Stimulated activated CD4-positive, alpha-beta T cell treated with anti-CD3 and anti-CD28 coated beads, Interleukin-15, amount 100 ng/mL, for 1 hour (primary cell): ENCODE results near the gene ARVCF.
"Not testable (repeated sequence)": the region's sequence is repeated elsewhere in the genome, so short reads cannot be mapped to it uniquely, and the experiment has no call there.

Experiments used
- DNase-seq, 2 donors: peaks; one replicate each; pipeline ENCODE4 v3.0.0-alpha.2; 2020; ENCODE audit warnings: low read depth in 1 of 2, low spot score in 1 of 2

The ARVCF gene

GRCh38 chr22:19941365-19942082, 75.1 kb downstream of the ARVCF start, which contains the start of the genes COMT and TXNRD2:
TSS of gene COMT (plus strand) at chr22:19941772. CDS start at chr22:19962527, 20,755 bp downstream.
TSS of gene TXNRD2 (minus strand) at chr22:19941818. CDS start at chr22:19941803, 15 bp downstream.
- peak; percentile 50 to 63 for DNase-seq

GRCh38 chr22:19940536-19941364, 75.9 kb downstream of the ARVCF start:
- no peak for DNase-seq

DNA sequence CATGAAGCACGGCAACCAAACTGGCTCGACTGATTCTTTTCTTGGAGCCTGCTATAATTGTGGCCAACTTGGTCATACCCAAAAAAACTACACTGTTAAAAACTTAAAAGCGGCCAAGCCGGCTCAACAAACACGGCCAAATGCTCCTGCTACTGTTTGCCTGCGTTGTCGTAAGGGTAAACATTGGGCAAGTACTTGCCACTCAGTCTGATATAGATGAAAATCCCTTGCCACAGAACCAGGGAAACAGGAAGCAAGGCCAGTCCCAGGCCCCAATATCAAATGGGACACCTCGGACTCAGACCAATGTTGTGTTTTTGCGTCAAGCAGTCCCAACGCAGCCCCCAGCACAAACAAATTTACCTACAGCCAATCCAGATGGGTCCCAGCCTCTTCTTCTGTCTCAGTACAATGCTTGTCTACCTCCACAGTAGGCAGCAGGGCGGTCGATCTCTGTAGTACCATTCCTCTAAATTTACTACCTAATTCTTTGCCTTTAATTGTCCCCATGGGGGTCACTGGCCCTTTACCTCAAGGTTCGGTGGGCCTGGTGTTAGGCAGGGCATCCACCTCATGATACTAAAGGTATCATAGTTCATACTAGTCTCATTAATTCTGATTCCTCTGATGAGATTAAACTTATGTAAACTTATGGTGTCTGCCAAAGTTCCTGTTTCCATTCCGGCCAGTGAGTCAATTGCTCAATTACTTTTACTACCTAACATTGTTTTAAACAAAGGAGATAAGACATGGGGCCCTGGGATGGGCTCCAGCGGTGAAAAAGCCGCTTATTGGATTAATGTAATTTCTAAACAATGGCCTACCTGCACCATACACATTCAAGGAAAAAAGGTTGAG, 78.8 kb downstream of the ARVCF start:
- no peak for DNase-seq

GRCh38 chr22:19936513-19936912, 80.1 kb downstream of the ARVCF start:
- DNase-seq = no peak

GRCh38 chr22:19935123-19935718, 81.4 kb downstream of the ARVCF start:
- DNase-seq = not testable (repeated sequence)

DNA sequence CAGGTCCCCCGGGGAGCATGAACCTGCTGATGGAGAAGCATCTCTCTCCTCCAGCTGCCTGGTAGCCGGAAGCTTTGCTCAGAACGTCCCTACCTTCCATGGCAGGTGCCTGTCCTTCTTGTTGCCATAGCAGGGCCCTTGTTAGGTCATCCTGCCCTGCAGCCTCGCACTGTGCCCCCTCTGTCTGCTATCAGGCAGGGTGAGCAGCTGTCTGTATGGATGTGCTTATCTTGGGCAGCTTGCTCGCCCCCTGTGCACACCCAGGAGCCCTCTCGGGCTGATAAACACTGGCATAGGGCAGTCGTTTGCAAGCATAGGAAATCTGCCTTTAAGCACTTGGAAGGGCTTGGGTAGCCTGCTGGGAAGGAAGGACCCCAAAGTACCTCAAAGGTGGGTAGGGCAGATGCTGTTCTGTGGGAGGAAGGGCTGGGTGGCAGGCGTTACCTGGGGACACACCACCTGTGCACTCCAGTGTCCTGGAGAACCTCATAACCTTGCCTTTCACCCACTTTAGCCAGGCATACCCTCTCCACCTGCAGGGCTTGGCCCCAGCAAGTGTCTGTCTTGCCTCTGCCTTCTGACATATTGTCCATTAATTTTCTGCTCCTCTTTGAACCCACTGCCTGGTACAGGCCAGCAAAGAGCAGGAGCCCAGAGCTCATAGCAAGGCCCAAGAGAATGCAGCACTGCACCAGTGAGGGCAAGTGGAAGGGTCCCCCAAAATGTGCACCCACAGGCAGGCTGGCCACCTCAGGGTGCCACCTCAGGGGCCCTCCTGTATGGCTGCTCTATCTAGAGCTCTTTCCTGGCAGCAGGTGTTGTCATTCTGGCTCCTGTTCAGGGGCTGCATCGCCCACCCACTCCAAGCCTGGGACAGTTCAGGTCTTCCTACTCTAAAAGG, 83.0 kb downstream of the ARVCF start:
- no peak for DNase-seq

DNA sequence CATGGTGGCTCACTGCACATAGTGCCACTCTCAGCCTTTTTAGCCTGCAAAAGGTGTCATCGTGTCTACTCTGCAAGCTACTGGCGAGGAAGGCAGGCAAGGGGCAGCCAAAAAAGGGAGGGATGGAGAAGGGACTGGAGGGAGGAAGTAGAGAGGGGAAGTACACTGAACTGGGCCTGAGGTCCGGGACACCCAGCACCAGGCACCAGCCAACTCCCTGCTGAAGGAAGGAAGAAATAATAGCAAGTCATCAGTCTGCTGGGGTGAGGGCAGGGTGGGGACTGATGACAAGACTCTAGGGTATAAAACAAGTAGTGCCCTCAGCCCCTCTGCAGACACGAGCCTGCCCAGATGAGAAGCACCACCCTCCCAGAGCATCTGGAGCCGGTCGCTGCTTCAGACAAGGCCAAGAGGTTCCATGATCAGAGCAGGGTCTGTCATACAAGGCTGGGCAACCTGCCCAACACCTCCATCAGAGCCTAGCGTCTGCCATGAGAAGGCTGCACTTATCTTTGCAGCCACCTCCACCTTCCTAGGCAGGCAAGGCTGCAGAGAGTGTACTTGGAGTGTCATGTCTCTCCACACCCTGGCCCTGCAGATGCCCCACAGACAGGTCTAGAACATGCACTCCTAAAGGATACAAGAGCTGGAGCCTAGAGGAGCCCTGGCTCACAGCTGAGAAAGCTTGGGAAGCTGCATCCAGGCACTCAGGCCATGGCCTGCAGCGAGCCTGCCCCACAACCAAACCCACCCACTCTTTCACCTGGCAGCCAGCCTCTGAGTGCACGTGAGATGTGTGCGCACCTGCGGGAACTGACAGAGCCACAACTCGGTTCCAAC, 84.0 kb downstream of the ARVCF start:
- DNase-seq = no peak

GRCh38 chr22:19931514-19931913, 85.1 kb downstream of the ARVCF start:
- DNase-seq = no peak

- no peak for DNase-seq
Measured at GRCh38 chr22:19930551-19931486, 85.8 kb downstream of the ARVCF start.

GRCh38 chr22:19929586-19930550, 86.8 kb downstream of the ARVCF start:
- DNase-seq = no peak

- DNase-seq = no peak
Measured at GRCh38 chr22:19928207-19928606, 88.4 kb downstream of the ARVCF start.

GRCh38 chr22:19927696-19928095, 88.9 kb downstream of the ARVCF start:
- DNase-seq = no peak

- DNase-seq = not testable (repeated sequence)
Measured at GRCh38 chr22:19926028-19926427, 90.6 kb downstream of the ARVCF start.

DNA sequence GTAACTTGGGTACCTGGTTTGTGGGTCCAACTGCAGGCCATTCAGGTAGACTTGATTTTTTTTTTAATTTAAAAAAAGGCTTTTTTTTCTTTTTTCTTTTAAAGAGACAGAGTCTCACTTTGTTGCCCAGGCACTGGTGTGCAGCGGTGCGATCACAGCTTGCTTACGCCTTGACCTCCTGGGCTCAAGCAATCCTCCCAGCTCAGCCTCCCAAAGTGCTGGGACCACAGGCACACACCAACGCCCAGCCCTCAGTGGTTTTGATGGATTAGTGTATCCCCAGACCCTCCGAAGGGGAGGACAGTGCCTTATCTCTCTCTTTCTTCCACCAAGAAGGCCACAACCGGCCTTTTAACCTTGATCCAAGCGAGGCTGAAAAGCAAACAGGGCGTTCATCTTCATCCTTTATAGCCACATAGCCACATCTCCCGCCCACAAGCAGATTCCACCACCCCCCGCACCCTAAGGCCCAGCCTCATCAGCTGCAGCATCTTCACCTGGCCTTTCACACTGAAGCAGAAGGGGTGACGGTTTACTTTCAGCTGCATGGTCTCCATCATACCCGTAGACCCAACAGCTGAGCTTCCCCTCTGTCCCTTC, 92.6 kb downstream of the ARVCF start:
- no peak for DNase-seq

DNA sequence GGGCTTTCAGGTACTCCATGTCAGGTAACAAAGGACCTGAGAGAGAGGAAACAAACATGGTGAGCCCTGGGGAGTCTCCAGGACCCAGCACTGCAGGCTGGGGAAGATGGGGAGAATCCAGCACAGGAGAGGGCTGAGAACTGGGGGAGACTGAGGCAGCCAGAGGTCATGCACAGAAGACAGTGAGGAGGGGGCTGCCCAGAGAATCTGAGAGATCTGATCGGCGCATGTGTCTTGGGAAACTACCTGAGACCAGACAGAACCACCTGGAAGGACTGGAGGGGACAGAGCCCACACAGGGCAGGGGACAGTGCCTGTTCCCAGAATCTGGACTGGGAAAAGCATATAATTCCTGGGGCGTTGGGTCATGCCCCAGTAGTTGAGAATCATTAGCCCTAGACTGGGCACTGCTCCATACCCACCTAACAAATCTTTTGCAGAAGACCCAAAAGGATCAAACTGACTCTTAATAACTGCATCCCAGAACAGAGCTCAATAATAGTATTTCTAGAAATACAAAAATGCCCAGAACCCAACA, 95.0 kb downstream of the ARVCF start:
- no peak for DNase-seq
